ENCODE results near the gene TNFAIP8.

- no peak for TF ChIP-seq CTCF (IDR thresholded peaks at IDR 0.05)
- TF ChIP-seq POLR2A (IDR thresholded peaks at IDR 0.05) = no peak
Measured at GRCh38 chr5:119398727-119399466, 43.1 kb downstream of the TNFAIP8 start.

All from uterus (tissue), 2 donors.